A549 treated with CORT108297 at 1 μM for 4 hours (cell line): ENCODE data around the gene CTNNAL1. TPM values are rescaled to one million over a fixed set of nuclear protein-coding genes. Genes with fewer than 3 reads are reported as not detected.

Experiments
- total RNA-seq: library from RNA; stranded (reverse); fragments of 200-300 nt; extraction: Qiagen RNA extraction; gene quantifications from 5 replicates; pipeline ENCODE4 v1.2.3, GENCODE V29; 2022

The CTNNAL1 gene
- 46.4 to 55.0 TPM (median 49.2 TPM) in 5 replicates for total RNA-seq

DNA sequence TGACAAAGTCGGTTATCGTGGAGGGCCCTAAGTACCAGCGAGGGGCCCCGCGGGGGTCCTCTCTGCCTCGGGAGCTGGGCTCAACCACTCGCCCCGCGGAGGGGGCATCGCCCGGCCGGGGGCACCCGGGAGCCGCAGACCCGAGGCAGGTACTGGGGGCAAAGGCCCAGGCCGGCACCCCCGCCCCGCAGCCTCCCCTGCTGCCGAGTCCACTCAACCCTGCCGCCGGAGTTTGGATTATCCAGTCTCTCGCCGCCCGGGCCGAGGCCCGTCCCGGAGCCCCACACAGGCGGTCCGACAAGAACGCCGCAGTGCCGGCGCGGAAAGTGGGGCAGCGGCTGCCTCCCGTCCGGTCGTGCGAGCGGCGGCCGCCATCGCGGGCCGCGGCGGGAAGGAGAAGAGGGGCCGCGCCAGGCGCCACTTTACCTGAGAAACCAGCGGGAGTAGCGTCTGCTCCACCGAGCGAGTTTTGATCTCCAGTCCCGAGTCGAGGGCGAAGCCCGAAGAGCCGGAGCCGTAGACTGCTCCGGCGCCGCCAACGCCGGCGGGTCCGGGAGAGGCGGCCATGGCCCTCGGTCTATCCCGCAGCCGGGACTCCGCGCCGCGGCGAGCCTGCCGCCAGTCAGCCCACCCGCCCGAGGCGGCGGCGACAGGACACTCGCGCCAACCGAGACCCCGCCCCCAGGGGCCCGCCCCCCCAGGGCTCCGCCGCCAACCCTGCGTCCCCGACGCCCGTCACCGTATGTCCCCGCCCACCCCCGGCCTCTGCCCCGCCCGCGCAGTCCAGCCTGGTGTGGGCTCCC lies at the start of gene CTNNAL1:
CTNNAL1 (minus strand) TSS at position 624 of the 803 bp plus-strand sequence; CDS start at position 567, 57 bp downstream.

GRCh38 chr9:108934323-108934893 lies 78.9 kb downstream of the CTNNAL1 start, which contains the start of gene ABITRAM:
ABITRAM (plus strand) TSS chr9:108934400; CDS start chr9:108934487, 87 bp downstream.

DNA sequence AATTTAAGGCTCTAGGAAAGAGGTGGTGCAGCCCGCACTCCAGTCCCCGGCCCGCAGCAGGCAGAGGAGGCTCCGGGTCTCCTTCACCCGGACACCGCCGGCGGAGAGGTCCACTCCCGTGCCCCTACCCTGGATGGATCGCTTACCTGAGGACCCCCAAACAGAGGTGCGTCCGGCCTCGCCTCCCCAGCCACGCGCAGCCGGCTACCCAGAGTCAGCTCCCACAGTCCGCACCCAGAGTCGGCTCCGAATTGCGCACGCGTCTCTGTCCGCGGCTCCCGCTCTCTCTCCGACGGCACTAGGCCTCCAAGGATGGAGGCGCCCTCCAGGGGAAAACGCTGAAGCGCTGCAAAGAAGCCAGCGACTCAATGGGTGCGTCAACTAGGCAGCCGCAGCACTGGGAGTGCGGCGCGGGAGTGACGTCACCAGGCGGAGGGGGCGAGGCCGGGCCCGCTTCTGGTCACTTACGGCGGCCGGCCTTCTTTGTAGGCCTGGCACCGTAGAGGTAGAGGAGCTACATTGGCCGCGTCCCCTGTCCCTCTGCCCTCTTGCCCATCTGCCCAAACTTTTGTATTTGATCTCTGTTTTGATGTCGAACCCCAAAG lies 79.5 kb downstream of the CTNNAL1 start, which contains the start of gene ELP1:
ELP1 (minus strand) TSS at position 407 of the 605 bp plus-strand sequence. CDS start 2,978 bp downstream, outside the sequence.

Other genes with a start within 250 kb of the CTNNAL1 start
- gene ACTL7B, start 157.5 kb downstream of the CTNNAL1 start, total RNA-seq = not detected in 5 replicates
- not detected in 5 replicates for gene ACTL7A, start 151.2 kb downstream of the CTNNAL1 start, total RNA-seq
- gene ELP1, start 79.4 kb downstream of the CTNNAL1 start, total RNA-seq = 18.4 to 23.5 TPM (median 20.0 TPM) in 5 replicates
- gene ABITRAM, start 79.1 kb downstream of the CTNNAL1 start, total RNA-seq = 20.3 to 25.2 TPM (median 21.1 TPM) in 5 replicates
- 35.2 to 52.0 TPM (median 45.3 TPM) in 5 replicates for gene TMEM245, start 106.4 kb upstream of the CTNNAL1 start, total RNA-seq
- gene FRRS1L, start 153.8 kb upstream of the CTNNAL1 start, total RNA-seq = 0.13 to 0.81 TPM (median 0.22 TPM) in 5 replicates